ENCODE data around the gene GAL3ST1. TPM values are rescaled to one million over a fixed set of nuclear protein-coding genes. Genes with fewer than 3 reads are reported as not detected.
"Not testable (repeated sequence)": the region's sequence is repeated elsewhere in the genome, so short reads cannot be mapped to it uniquely, and the experiment has no call there.

Gene GAL3ST1
- total RNA-seq: 1 to 10 TPM in 1 of 2 donors, not detected in 1; 1.3 TPM

DNA sequence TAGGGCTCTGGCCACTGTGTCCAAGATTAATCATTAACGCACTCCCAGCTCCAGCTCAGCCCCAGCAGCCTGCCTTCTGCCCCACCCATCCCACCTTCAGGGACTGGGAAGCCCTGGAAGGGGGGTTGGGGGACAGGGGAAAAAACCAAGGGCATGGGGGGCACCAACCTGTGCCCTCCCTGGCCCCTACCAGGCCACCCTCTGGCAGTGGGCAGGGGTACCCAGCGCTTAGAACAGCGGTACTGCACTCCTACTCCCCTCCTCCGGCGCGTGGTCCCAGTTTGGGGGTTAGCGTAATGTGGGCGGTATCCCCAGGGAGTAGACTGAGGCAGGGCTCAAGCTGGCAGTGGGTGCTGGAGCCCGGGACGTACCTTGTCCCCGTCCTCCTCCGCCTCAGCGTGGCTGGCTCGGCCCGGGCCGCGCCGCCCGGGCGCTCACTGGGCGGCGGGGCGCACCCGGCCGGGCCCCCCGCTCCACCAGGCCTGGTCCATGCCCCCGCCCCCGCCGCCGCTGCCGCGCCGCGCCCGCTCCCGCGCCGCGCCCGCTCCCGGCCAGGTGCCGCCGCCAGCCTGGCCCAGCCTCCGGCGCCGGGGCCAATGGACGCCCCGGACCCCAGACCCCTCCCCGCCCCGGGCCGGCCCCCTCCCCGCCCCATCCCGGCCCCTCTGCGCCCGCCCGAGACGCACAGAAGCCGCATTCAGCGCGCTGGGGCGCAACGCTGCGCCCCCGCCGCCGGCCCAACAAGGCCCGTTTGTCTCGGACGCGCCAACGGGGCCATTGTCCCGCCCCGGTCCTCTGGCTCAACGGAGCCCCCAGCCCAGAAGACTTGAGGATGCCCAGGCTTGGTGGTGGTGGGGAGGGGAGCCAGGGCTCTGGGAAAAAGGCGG, at the start of gene GAL3ST1:
Gene GAL3ST1, minus strand, starts transcription at position 571 of the 887 bp plus-strand sequence. CDS start 17,273 bp downstream, outside the sequence.
- Mint-ChIP-seq H3K4me3 (no peak within 1 kb of the TSS), H3K9me3 (no peaks in the 10 kb centered on the region), H3K27ac (no peak within 1 kb of the TSS), H3K27me3 (no peaks in the 10 kb centered on the region), H3K4me1 (no peaks in the 10 kb centered on the region), H3K36me3 (ENCODE audit: low read depth) (peaks cover 41% of the 10 kb centered on the region)
- ATAC-seq (replicated peaks): no peak

DNA sequence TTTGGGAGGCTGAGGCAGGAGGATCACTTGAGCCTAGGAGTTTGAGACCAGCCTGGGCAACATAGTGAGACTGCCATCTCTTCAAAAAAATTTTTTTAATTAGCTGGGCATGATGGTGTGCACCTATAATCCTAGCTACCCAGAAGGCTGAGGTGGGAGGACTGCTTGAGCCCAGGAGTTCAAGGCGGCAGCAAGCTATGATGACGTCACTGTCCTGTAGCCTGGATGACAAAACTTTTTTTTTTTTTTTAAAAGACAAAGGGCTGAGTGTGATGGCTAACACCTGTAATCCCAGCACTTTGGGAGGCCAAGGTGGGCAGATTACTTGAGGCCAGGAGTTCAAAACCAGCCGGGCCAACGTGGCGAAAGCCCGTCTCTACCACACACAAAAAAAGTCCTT, 45.4 kb upstream of the GAL3ST1 start:
- H3K27ac Mint-ChIP-seq; ATAC-seq (replicated peaks); H3K4me1 Mint-ChIP-seq; H3K9me3 Mint-ChIP-seq; H3K36me3 Mint-ChIP-seq (ENCODE audit: low read depth); H3K27me3 Mint-ChIP-seq; H3K4me3 Mint-ChIP-seq: not testable (repeated sequence)

- ATAC-seq (replicated peaks): no peak
Measured at GRCh38 chr22:30617819-30618218, 43.4 kb upstream of the GAL3ST1 start.

GRCh38 chr22:30615543-30615954, 41.1 kb upstream of the GAL3ST1 start:
- no peaks in the 10 kb centered on the region for H3K36me3 Mint-ChIP-seq (ENCODE audit: low read depth)
- no peak overlapping the region for H3K27ac Mint-ChIP-seq
- ATAC-seq (replicated peaks): no peak
- H3K4me3 Mint-ChIP-seq: no peak overlapping the region
- peaks cover 4% of the 10 kb centered on the region for H3K27me3 Mint-ChIP-seq
- H3K9me3 Mint-ChIP-seq: no peaks in the 10 kb centered on the region
- no peaks in the 10 kb centered on the region for H3K4me1 Mint-ChIP-seq

More at GRCh38 chr22:30617819-30618218, 43.4 kb upstream of the GAL3ST1 start:
- no peak overlapping the region for H3K4me3 Mint-ChIP-seq
- H3K27ac Mint-ChIP-seq: no peak overlapping the region
- H3K4me1 Mint-ChIP-seq: no peaks in the 10 kb centered on the region
- peaks cover 4% of the 10 kb centered on the region for H3K27me3 Mint-ChIP-seq
- no peaks in the 10 kb centered on the region for H3K36me3 Mint-ChIP-seq (ENCODE audit: low read depth)
- H3K9me3 Mint-ChIP-seq: no peaks in the 10 kb centered on the region

DNA sequence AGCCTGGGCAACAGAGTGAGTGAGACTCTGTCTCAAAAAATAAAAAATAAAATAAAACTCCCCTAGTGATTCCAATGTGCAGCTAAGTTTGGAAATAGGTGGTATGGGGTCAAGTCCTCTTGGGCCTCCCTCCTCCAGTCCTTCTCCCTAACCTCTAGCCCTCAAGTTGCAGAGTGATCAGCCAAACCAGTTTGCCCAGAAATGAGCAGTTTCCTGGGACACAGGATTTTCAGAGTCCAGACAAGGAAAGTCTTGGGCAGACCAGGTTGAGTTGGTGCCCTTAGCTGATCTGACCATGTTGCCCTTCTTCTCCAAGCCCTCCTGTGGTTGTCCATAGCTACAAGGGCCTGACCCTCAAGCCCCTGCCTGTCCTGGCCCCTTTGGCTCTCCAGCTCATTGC, 40.4 kb upstream of the GAL3ST1 start:
- no peaks in the 10 kb centered on the region for H3K36me3 Mint-ChIP-seq (ENCODE audit: low read depth)

DNA sequence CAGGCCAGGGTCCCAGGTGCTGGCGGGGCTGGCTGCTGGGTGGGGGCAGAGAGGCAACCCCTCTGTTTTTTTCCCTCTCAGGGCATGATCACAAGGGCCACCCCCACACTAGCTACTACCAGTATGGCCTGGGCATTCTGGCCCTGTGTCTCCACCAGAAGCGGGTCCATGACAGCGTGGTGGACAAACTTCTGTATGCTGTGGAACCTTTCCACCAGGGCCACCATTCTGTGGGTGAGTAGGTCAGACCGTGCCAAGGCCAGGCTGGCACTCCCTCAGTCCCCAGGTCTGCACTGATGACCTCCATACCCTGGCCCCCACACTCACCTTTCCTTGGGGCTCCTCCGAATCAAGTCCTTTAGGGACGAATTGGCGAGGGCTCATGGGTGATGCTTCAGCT, 39.8 kb upstream of the GAL3ST1 start:
- Mint-ChIP-seq H3K4me1 (peaks cover 5% of the 10 kb centered on the region), H3K36me3 (ENCODE audit: low read depth) (no peaks in the 10 kb centered on the region), H3K27ac (no peak overlapping the region), H3K4me3 (no peak overlapping the region), H3K27me3 (peaks cover 4% of the 10 kb centered on the region), H3K9me3 (no peaks in the 10 kb centered on the region)
- no peak for ATAC-seq (replicated peaks)

More for the DNA sequence above, 40.4 kb upstream of the GAL3ST1 start:
- Mint-ChIP-seq H3K27ac (no peak overlapping the region), H3K27me3 (peaks cover 4% of the 10 kb centered on the region), H3K9me3 (no peaks in the 10 kb centered on the region), H3K4me3 (no peak overlapping the region), H3K4me1 (no peaks in the 10 kb centered on the region)
- no peak for ATAC-seq (replicated peaks)

GRCh38 chr22:30612789-30613188, 38.3 kb upstream of the GAL3ST1 start:
- Mint-ChIP-seq H3K36me3 (ENCODE audit: low read depth) (no peaks in the 10 kb centered on the region), H3K4me3 (no peak overlapping the region), H3K27ac (no peak overlapping the region), H3K27me3 (peaks cover 4% of the 10 kb centered on the region), H3K4me1 (peaks cover 7% of the 10 kb centered on the region), H3K9me3 (no peaks in the 10 kb centered on the region)
- no peak for ATAC-seq (replicated peaks)

DNA sequence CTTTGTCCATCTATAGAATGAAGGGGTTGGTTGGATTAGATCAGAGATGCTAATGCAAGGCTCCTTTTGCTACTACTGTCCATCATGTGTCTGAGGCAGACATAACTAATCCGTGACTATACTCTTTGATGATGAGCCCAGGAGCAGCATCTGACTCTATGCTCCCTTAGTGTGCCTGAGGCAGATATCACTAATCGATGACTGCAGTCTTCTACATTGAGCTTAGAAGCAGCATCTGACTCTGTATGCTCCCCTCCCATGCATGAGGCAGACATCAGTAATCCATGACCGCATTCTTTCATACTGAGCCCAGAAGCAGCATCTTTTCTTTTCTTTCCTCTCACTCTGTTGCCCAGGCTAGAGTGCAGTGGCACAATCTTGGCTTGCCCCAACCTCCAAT, 36.7 kb upstream of the GAL3ST1 start:
- Mint-ChIP-seq H3K27me3 (peaks cover 4% of the 10 kb centered on the region), H3K9me3 (no peaks in the 10 kb centered on the region), H3K4me3 (no peak overlapping the region), H3K27ac (no peak overlapping the region), H3K36me3 (ENCODE audit: low read depth) (no peaks in the 10 kb centered on the region), H3K4me1 (peaks cover 15% of the 10 kb centered on the region)
- no peak for ATAC-seq (replicated peaks)

GRCh38 chr22:30610299-30610698, 35.8 kb upstream of the GAL3ST1 start:
- no peak for ATAC-seq (replicated peaks)
- H3K27ac Mint-ChIP-seq: no peak overlapping the region
- H3K27me3 Mint-ChIP-seq: no peaks in the 10 kb centered on the region
- no peak overlapping the region for H3K4me3 Mint-ChIP-seq
- H3K4me1 Mint-ChIP-seq: peaks cover 20% of the 10 kb centered on the region
- H3K9me3 Mint-ChIP-seq: no peaks in the 10 kb centered on the region
- no peaks in the 10 kb centered on the region for H3K36me3 Mint-ChIP-seq (ENCODE audit: low read depth)

- H3K4me1 Mint-ChIP-seq: peaks cover 21% of the 10 kb centered on the region
- H3K4me3 Mint-ChIP-seq: peak overlapping the region; percentile 21
- H3K27me3 Mint-ChIP-seq: no peaks in the 10 kb centered on the region
- H3K9me3 Mint-ChIP-seq: no peaks in the 10 kb centered on the region
- H3K36me3 Mint-ChIP-seq (ENCODE audit: low read depth): no peaks in the 10 kb centered on the region
- peak overlapping the region; percentile 50 for H3K27ac Mint-ChIP-seq
- ATAC-seq (replicated peaks): peak; percentile 86
Measured at GRCh38 chr22:30609260-30610185, 35.1 kb upstream of the GAL3ST1 start.

DNA sequence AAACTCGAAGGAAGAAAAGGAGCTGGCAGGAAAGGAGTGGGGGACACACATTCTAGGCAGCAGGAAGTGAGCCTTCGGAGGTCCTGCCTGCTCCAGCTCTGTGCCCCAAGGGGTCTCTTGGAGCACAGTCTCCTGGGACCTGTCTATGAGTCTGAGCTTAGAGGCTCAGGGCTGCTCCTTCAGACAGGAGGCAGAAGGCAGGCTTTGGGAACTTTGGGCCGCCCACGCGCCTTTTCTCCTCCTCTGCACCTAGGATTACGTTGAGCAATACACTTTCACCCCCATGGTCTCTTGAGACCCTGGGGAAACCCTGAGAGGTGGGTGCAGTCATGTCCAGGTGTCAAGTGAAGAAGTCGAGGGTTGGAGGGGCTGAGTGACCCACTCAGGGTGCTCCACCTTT, 33.5 kb upstream of the GAL3ST1 start:
- H3K27me3 Mint-ChIP-seq: no peaks in the 10 kb centered on the region
- H3K4me1 Mint-ChIP-seq: peaks cover 21% of the 10 kb centered on the region

DNA sequence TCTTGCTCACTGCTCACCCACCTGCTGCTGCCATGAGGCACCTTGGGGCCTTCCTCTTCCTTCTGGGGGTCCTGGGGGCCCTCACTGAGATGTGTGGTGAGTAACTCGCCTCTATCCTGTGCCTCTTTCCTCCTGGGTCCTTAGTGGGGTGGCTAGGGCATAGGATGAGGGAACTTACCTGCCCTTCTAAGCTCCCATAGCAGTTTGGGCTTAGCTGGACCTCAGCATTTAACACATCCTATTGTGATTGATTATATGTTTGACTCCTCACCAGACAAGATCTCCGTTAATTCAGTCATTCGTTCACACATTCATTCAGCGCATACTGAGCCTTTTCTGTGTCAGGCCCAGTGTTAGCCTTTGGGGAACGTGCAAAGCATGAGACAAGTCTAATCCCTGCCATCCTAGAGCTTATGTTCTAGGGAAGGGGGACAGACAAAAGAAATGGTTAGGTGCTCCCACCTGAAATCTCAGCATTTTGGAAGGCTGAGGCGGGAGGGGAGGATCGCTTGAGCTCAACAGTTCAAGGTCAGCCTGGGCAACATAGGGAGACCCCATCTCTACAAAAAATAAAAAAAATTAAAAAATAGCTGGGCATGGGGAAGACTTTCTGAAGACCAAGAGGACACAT, 33.0 kb upstream of the GAL3ST1 start:
- no peaks in the 10 kb centered on the region for H3K9me3 Mint-ChIP-seq
- no peaks in the 10 kb centered on the region for H3K27me3 Mint-ChIP-seq
- no peaks in the 10 kb centered on the region for H3K36me3 Mint-ChIP-seq (ENCODE audit: low read depth)
- ATAC-seq (replicated peaks): no peak
- peak overlapping the region; percentile 87 for H3K27ac Mint-ChIP-seq
- H3K4me3 Mint-ChIP-seq: peak overlapping the region; percentile 81
- peaks cover 21% of the 10 kb centered on the region for H3K4me1 Mint-ChIP-seq

More for the DNA sequence above, 33.5 kb upstream of the GAL3ST1 start:
- no peaks in the 10 kb centered on the region for H3K9me3 Mint-ChIP-seq
- no peaks in the 10 kb centered on the region for H3K36me3 Mint-ChIP-seq (ENCODE audit: low read depth)
- ATAC-seq (replicated peaks): no peak
- H3K27ac Mint-ChIP-seq: no peak overlapping the region
- H3K4me3 Mint-ChIP-seq: no peak overlapping the region

DNA sequence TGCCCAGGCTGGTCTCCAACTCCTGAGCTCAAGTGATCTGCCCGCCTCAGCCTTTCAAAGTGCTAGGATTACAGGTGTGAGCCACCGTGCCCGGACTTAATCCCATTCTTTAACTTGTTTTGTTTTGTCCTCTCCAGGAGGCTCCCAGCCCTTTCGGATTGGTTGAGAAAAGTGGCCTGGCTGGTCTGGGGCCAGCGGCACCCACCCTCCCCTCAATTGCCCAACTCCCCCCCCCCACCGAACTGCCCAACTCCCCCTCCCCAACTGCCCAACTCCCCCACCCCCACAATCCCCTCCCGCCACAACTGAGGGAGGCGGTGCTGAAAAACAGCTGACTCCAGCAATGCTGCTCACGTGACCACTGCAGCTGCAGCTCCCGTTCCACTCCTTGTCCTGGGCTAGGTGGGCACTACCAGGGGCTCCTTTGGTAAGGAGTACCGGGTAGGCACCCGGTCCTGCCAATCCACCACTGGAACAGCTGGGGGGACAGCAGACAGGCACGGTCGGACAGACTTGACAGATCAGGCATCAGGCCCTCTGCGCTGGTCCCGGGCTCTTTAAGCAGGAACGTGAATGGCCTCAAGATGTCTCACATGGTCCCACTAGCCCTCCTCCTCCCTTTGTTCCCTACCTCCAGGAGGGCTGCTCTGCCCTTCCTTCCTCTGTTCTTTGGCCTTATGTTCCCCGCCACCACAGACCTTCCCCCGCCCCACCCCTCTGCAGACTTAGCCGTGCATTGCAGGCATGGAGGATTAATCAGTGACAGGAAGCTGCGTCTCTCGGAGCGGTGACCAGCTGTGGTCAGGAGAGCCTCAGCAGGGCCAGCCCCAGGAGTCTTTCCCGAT, 32.2 kb upstream of the GAL3ST1 start, which contains the start of gene TCN2:
Gene TCN2, plus strand, starts transcription at position 720 of the 845 bp plus-strand sequence. CDS start 158 bp downstream, outside the sequence.
- peak; percentile 82 for ATAC-seq (replicated peaks)
- Mint-ChIP-seq H3K27me3 (no peaks in the 10 kb centered on the region), H3K27ac (peak within 1 kb of the TSS; percentile 87), H3K4me3 (peak within 1 kb of the TSS; percentile 81), H3K36me3 (ENCODE audit: low read depth) (no peaks in the 10 kb centered on the region), H3K4me1 (peaks cover 21% of the 10 kb centered on the region), H3K9me3 (no peaks in the 10 kb centered on the region)

Measured in activated T-helper 17 cell treated with anti-CD3 and anti-CD28 coated beads, Interleukin-2, amount 50 U/mL, for 72 hours (primary cell).